ENCODE results near the gene TDRD7.

- TF ChIP-seq CTCF (IDR thresholded peaks at IDR 0.05): no peak
- no peak for TF ChIP-seq POLR2AphosphoS5 (IDR thresholded peaks at IDR 0.05; ENCODE audit: low read depth, low read length)
- no peak for TF ChIP-seq REST (IDR thresholded peaks at IDR 0.05; ENCODE audit: low read depth, low read length)
- TF ChIP-seq EZH2phosphoT487 (IDR thresholded peaks at IDR 0.05; ENCODE audit: borderline replicate concordance, low read depth): no peak
- no peak for TF ChIP-seq MAX (IDR thresholded peaks at IDR 0.05; ENCODE audit: low read depth)
- TF ChIP-seq SMC3 (IDR thresholded peaks at IDR 0.05; ENCODE audit: low read depth, low read length): no peak
- TF ChIP-seq FOSL2 (IDR thresholded peaks at IDR 0.05; ENCODE audit: borderline replicate concordance, low read depth): no peak
- no peak for TF ChIP-seq MEF2A (IDR thresholded peaks at IDR 0.05; ENCODE audit: borderline replicate concordance, low read depth)
- no peak for TF ChIP-seq RAD21 (IDR thresholded peaks at IDR 0.05; ENCODE audit: low read length)
- no peak for TF ChIP-seq USF2 (IDR thresholded peaks at IDR 0.05; ENCODE audit: borderline replicate concordance, low read depth, low read length)
- no peak for TF ChIP-seq YY1 (IDR thresholded peaks at IDR 0.05; ENCODE audit: low read depth)
- TF ChIP-seq SIN3A (IDR thresholded peaks at IDR 0.05; ENCODE audit: borderline replicate concordance, low read depth, low read length): no peak
- no peak for TF ChIP-seq NFIC (IDR thresholded peaks at IDR 0.05; ENCODE audit: borderline replicate concordance)
These were observed 103.8 kb downstream of the TDRD7 start for GRCh38 chr9:97515662-97516061.

Data from SK-N-SH (cell line).